ENCODE data around the gene MYL4.
"Not testable (repeated sequence)": the region's sequence is repeated elsewhere in the genome, so short reads cannot be mapped to it uniquely, and the experiment has no call there.

The MYL4 gene

DNA sequence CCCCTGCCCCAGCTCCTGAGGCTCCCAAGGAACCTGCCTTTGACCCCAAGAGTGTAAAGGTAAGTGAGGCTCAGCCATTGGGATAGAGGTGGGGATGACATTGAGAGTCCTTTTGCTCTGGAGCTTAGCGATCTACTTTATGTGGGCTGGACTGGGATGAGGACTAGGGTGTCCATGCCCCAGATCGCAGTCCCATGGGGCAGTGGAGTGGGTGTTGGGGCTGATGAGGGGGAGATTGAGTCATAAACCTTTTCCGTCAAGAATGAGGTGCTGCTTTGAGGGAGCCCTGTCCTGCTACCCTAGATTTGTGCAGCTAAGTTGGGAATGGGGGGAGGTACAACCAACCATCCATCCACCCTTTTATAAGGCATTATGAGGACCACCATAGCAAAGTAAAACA, 351 bp downstream of the MYL4 start:
- no peaks in the 10 kb centered on the region for H3K27me3 ChIP-seq (ENCODE audit: control insufficient read depth in 1 of 2, insufficient read depth in 2 of 2, low read length in 2 of 2)
- H3K9ac ChIP-seq (ENCODE audit: low read length in 2 of 2) = no peak overlapping the region
- peaks cover 15% of the 10 kb centered on the region for H3K4me1 ChIP-seq (ENCODE audit: control insufficient read depth, insufficient read depth, low read length)
- H3K27ac ChIP-seq (ENCODE audit: low read length) = no peak overlapping the region
- H3K36me3 ChIP-seq (ENCODE audit: control insufficient read depth in 2 of 2, insufficient read depth in 2 of 2, low read length in 2 of 2) = no peaks in the 10 kb centered on the region
- H3K4me3 ChIP-seq (ENCODE audit: low read length in 2 of 2) = no peak overlapping the region
- no peaks in the 10 kb centered on the region for H3K9me3 ChIP-seq (ENCODE audit: control insufficient read depth in 2 of 2, low read length in 2 of 2)

DNA sequence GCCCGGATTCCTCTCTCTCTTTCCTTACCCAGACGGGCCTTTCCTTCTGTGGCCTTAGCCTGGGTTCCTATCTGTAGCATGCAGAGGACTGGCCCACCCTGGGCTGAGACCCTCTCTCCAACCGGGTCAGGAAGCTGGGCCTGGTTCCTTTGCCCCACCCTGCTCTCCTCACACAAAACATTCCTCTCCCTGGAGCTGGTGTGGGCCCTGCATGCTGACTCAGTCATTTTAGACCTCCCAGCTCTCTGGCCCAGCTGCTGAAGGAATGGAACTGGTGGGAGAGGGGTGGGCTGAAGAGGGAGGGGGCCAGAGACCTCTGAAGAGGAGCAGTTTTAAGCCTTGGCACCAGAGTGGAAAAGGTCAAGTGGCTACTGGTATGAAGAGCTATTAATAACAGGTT, 957 bp downstream of the MYL4 start:
- Histone ChIP-seq H3K4me3 (ENCODE audit: low read length in 2 of 2) (no peak overlapping the region), H3K36me3 (ENCODE audit: control insufficient read depth in 2 of 2, insufficient read depth in 2 of 2, low read length in 2 of 2) (no peaks in the 10 kb centered on the region), H3K9me3 (ENCODE audit: control insufficient read depth in 2 of 2, low read length in 2 of 2) (no peaks in the 10 kb centered on the region), H3K27me3 (ENCODE audit: control insufficient read depth in 1 of 2, insufficient read depth in 2 of 2, low read length in 2 of 2) (no peaks in the 10 kb centered on the region), H3K4me1 (ENCODE audit: control insufficient read depth, insufficient read depth, low read length) (peaks cover 8% of the 10 kb centered on the region), H3K9ac (ENCODE audit: low read length in 2 of 2) (no peak overlapping the region), H3K27ac (ENCODE audit: low read length) (no peak overlapping the region)

DNA sequence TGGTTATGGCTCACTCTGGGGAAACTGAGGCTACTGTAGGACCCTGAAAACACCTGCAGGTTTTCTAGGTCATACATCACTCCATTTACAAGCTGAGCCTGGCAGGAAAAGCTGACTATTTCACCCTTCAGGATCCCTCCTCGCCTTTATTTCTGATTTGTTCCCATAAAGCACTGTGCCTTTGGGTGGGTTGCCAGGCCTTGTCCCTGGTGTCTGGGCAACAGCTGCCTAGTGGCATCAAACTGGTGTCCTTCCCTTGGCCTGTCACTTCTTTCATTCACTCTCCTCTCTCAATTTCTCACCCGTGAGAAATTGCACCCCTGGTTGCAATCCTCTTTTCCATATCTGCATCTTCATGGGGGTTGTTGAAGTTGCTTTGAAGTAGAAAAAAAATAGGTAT, 1.6 kb downstream of the MYL4 start:
- H3K27ac ChIP-seq (ENCODE audit: low read length) = no peak overlapping the region

DNA sequence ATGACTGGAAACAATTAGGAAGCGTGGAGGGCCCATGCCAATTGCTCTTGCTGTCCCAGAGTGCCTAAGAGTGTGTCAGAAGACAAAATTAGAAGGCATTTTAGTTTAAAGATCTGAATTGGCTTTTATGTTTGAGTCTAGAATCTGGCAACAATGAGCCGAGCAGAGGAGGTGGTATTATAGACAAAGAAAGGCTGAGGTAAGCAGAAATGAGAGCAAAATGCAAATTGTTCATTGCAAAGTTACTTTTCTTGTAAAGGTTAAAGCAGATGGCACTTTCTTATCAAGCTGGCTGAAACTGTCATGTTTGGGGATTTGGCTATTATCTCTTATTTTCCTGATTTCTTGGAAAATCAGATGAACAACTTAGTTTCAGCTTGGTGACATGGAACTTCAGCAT, 3.3 kb downstream of the MYL4 start:
- Histone ChIP-seq H3K27ac (ENCODE audit: low read length) (no peak overlapping the region), H3K9me3 (ENCODE audit: control insufficient read depth in 2 of 2, low read length in 2 of 2) (no peaks in the 10 kb centered on the region), H3K4me1 (ENCODE audit: control insufficient read depth, insufficient read depth, low read length) (no peaks in the 10 kb centered on the region), H3K4me3 (ENCODE audit: low read length in 2 of 2) (no peak overlapping the region), H3K36me3 (ENCODE audit: control insufficient read depth in 2 of 2, insufficient read depth in 2 of 2, low read length in 2 of 2) (no peaks in the 10 kb centered on the region), H3K9ac (ENCODE audit: low read length in 2 of 2) (no peak overlapping the region), H3K27me3 (ENCODE audit: control insufficient read depth in 1 of 2, insufficient read depth in 2 of 2, low read length in 2 of 2) (no peaks in the 10 kb centered on the region)

More for the DNA sequence above, 1.6 kb downstream of the MYL4 start:
- no peak overlapping the region for H3K9ac ChIP-seq (ENCODE audit: low read length in 2 of 2)
- no peaks in the 10 kb centered on the region for H3K9me3 ChIP-seq (ENCODE audit: control insufficient read depth in 2 of 2, low read length in 2 of 2)
- H3K36me3 ChIP-seq (ENCODE audit: control insufficient read depth in 2 of 2, insufficient read depth in 2 of 2, low read length in 2 of 2) = no peaks in the 10 kb centered on the region
- no peak overlapping the region for H3K4me3 ChIP-seq (ENCODE audit: low read length in 2 of 2)
- no peaks in the 10 kb centered on the region for H3K27me3 ChIP-seq (ENCODE audit: control insufficient read depth in 1 of 2, insufficient read depth in 2 of 2, low read length in 2 of 2)
- peaks cover 2% of the 10 kb centered on the region for H3K4me1 ChIP-seq (ENCODE audit: control insufficient read depth, insufficient read depth, low read length)

DNA sequence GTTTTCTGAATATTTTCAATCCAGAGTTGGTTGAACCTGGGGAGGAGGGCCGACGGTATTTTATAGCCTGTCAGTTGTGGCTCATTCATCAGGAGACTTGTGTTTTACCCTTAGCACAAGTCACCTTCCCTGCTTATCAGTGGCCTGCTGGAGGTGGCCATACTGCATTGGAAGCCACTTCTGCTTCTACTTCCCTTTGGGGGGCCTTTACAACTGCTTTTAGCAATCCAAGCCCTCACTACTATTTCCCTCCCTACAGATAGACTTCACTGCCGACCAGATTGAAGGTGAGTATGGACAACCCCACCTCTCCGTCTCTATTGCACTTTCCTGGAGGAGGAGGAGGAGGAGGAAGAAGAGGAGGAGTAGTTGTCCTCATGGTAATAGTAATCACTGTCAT, 4.4 kb downstream of the MYL4 start:
- Histone ChIP-seq H3K27ac (ENCODE audit: low read length) (no peak overlapping the region), H3K9me3 (ENCODE audit: control insufficient read depth in 2 of 2, low read length in 2 of 2) (no peaks in the 10 kb centered on the region)

DNA sequence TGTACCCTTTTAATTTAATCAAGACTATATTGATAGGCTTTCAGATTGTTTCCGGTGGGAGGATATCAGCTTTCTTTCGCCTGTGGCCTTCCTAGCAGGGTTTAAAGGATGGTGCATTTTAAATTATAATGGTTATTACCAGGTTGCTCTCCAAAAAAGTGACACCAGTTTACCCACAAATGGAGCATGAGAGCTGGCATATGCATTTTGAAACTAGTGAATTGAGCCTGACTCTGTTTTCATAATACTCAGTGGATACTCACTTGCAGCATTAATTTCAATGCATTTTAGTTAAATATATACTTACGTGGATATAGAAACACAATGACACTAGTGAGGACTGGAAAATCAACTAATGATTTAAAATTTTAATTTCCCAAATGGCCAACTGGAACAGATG, 5.8 kb downstream of the MYL4 start:
- Histone ChIP-seq H3K9ac (ENCODE audit: low read length in 2 of 2) (no peak overlapping the region), H3K36me3 (ENCODE audit: control insufficient read depth in 2 of 2, insufficient read depth in 2 of 2, low read length in 2 of 2) (no peaks in the 10 kb centered on the region), H3K4me3 (ENCODE audit: low read length in 2 of 2) (no peak overlapping the region), H3K9me3 (ENCODE audit: control insufficient read depth in 2 of 2, low read length in 2 of 2) (no peaks in the 10 kb centered on the region), H3K27ac (ENCODE audit: low read length) (no peak overlapping the region), H3K4me1 (ENCODE audit: control insufficient read depth, insufficient read depth, low read length) (no peaks in the 10 kb centered on the region), H3K27me3 (ENCODE audit: control insufficient read depth in 1 of 2, insufficient read depth in 2 of 2, low read length in 2 of 2) (no peaks in the 10 kb centered on the region)

More for the DNA sequence above, 4.4 kb downstream of the MYL4 start:
- no peaks in the 10 kb centered on the region for H3K36me3 ChIP-seq (ENCODE audit: control insufficient read depth in 2 of 2, insufficient read depth in 2 of 2, low read length in 2 of 2)
- H3K27me3 ChIP-seq (ENCODE audit: control insufficient read depth in 1 of 2, insufficient read depth in 2 of 2, low read length in 2 of 2) = no peaks in the 10 kb centered on the region
- no peak overlapping the region for H3K4me3 ChIP-seq (ENCODE audit: low read length in 2 of 2)
- H3K4me1 ChIP-seq (ENCODE audit: control insufficient read depth, insufficient read depth, low read length) = no peaks in the 10 kb centered on the region
- no peak overlapping the region for H3K9ac ChIP-seq (ENCODE audit: low read length in 2 of 2)

DNA sequence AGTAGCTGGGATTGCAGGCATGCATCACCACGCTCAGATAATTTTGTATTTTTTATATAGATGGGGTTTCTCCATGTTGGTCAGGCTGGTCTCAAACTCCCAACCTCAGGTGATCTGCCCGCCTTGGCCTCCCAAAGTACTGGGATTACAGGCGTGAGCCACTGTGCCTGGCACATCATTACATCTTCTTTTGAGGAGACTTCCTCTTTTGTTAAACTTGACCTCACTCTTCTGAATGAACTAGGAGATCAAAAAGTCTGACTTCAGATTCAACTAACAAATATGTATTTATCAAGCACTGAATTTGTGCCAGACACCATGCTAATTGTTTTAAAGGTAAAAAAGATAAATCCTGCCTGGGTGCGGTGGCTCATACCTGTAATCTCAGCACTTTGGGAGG, 7.7 kb downstream of the MYL4 start:
- H3K4me3 ChIP-seq (ENCODE audit: low read length in 2 of 2); H3K27ac ChIP-seq (ENCODE audit: low read length); H3K9me3 ChIP-seq (ENCODE audit: control insufficient read depth in 2 of 2, low read length in 2 of 2); H3K4me1 ChIP-seq (ENCODE audit: control insufficient read depth, insufficient read depth, low read length); H3K9ac ChIP-seq (ENCODE audit: low read length in 2 of 2); H3K36me3 ChIP-seq (ENCODE audit: control insufficient read depth in 2 of 2, insufficient read depth in 2 of 2, low read length in 2 of 2); H3K27me3 ChIP-seq (ENCODE audit: control insufficient read depth in 1 of 2, insufficient read depth in 2 of 2, low read length in 2 of 2): not testable (repeated sequence)

DNA sequence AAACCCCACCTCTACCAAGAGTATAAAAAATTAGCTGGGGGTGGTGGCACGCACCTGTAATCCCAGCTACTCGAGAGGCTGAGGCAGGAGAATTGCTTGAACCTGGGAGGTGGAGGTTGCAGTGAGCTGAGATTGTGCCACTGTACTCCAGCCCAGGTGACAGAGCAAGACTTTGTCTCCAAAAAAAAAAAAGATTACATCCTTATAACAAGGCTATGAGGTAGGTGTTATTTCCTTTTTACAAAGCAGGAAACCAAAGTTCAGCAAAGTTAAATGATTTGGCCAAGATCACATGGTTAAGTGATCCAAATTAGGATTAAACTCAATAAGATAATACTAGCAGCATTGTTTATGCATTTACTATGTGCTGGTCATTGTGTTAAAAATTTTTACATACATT, 8.1 kb downstream of the MYL4 start:
- not testable (repeated sequence) for H3K27me3 ChIP-seq (ENCODE audit: control insufficient read depth in 1 of 2, insufficient read depth in 2 of 2, low read length in 2 of 2); H3K9me3 ChIP-seq (ENCODE audit: control insufficient read depth in 2 of 2, low read length in 2 of 2); H3K9ac ChIP-seq (ENCODE audit: low read length in 2 of 2); H3K36me3 ChIP-seq (ENCODE audit: control insufficient read depth in 2 of 2, insufficient read depth in 2 of 2, low read length in 2 of 2); H3K4me3 ChIP-seq (ENCODE audit: low read length in 2 of 2); H3K27ac ChIP-seq (ENCODE audit: low read length); H3K4me1 ChIP-seq (ENCODE audit: control insufficient read depth, insufficient read depth, low read length)

DNA sequence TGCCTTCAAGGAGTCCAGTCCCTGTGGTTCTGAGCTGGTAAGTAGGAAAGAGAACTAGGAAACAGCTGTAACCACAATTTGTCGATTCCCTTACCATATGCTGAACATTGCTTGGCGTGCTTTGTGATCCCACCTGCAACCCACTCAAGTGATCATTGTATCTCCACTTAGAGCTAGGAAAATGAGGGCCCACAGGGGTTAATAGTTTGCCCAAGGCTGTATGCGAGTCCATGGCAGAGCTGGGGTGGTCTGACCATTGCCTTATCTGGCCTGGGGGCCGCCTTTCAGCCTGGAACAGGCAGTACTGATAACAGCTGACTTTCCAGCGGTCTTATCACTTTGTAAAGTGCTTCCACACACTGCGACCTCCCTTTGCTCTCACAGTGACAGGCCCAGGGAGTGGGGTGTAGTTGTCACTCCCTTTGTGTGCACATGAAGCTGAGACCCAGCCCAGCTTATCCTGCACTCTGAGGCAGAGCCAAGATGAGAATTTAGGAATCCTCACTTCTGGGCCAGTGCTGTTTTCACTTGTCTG, 9.8 kb downstream of the MYL4 start:
- no peaks in the 10 kb centered on the region for H3K27me3 ChIP-seq (ENCODE audit: control insufficient read depth in 1 of 2, insufficient read depth in 2 of 2, low read length in 2 of 2)
- no peaks in the 10 kb centered on the region for H3K4me1 ChIP-seq (ENCODE audit: control insufficient read depth, insufficient read depth, low read length)
- H3K9me3 ChIP-seq (ENCODE audit: control insufficient read depth in 2 of 2, low read length in 2 of 2) = no peaks in the 10 kb centered on the region
- H3K36me3 ChIP-seq (ENCODE audit: control insufficient read depth in 2 of 2, insufficient read depth in 2 of 2, low read length in 2 of 2) = no peaks in the 10 kb centered on the region
- H3K4me3 ChIP-seq (ENCODE audit: low read length in 2 of 2) = no peak overlapping the region
- H3K9ac ChIP-seq (ENCODE audit: low read length in 2 of 2) = no peak overlapping the region
- no peak overlapping the region for H3K27ac ChIP-seq (ENCODE audit: low read length)

DNA sequence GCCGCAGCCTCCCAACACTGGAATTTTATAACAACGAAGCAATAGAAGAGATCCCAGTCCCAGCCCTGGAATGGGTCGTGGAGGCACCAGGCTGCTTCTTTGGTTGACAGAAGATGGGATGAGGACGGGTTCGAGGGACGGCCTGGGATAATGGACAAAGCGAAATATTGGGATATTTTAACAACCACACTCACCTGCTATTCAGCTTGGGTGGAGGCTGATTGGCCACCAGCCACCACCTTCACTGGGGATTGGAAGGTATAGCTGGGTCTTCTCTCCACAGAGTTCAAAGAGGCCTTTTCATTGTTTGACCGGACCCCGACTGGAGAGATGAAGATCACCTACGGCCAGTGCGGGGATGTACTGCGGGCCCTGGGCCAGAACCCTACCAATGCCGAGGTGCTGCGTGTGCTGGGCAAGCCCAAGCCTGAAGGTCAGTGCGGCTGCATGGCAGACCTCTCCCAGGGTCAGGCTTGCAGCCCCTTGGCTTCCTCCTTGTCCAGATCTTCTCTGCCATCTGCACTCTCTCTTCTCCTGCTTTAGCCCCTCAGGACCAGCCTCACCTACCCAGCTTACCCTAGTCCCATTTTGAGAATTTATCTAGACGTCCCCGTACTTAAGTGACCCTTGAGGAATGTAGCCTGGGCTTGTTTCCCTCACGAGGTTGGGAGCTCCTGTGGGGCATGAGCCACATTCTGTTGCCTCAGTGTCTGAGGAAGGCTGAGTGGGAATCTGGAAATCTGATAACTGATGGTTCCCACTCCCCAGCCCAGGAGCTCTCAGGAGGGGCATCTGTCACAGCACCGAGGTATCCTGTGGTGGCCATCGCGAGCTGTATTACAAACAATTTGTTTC, 10.7 kb downstream of the MYL4 start:
- Histone ChIP-seq H3K4me1 (ENCODE audit: control insufficient read depth, insufficient read depth, low read length) (peaks cover 5% of the 10 kb centered on the region), H3K9ac (ENCODE audit: low read length in 2 of 2) (no peak overlapping the region), H3K9me3 (ENCODE audit: control insufficient read depth in 2 of 2, low read length in 2 of 2) (no peaks in the 10 kb centered on the region), H3K4me3 (ENCODE audit: low read length in 2 of 2) (no peak overlapping the region), H3K27me3 (ENCODE audit: control insufficient read depth in 1 of 2, insufficient read depth in 2 of 2, low read length in 2 of 2) (no peaks in the 10 kb centered on the region), H3K27ac (ENCODE audit: low read length) (no peak overlapping the region), H3K36me3 (ENCODE audit: control insufficient read depth in 2 of 2, insufficient read depth in 2 of 2, low read length in 2 of 2) (no peaks in the 10 kb centered on the region)

DNA sequence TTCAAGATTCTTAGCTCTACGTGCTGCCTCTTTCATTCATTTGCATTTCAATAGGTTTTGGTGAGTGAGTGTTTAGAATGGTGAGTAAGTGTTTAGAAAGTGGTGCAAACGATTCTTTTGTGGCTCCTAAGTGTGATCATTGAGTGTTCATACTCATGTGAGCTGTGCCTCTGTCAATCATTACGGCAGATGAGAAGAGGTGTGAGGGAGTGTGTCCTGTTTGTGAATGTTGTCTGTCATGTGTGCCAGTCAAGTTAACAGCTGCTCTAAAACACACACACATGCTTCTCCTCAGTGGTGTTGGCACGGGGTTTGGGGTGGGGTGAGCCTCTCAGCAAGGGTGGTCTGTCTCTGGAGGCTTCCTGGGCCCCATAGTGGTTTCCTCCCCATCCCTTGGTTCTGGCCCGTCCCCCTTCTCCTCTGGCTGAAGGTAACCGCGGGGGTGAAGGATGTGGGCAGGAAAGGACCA, 11.4 kb downstream of the MYL4 start:
- peaks cover 12% of the 10 kb centered on the region for H3K4me1 ChIP-seq (ENCODE audit: control insufficient read depth, insufficient read depth, low read length)
- no peaks in the 10 kb centered on the region for H3K36me3 ChIP-seq (ENCODE audit: control insufficient read depth in 2 of 2, insufficient read depth in 2 of 2, low read length in 2 of 2)
- no peak overlapping the region for H3K27ac ChIP-seq (ENCODE audit: low read length)
- H3K9ac ChIP-seq (ENCODE audit: low read length in 2 of 2) = no peak overlapping the region
- H3K9me3 ChIP-seq (ENCODE audit: control insufficient read depth in 2 of 2, low read length in 2 of 2) = no peaks in the 10 kb centered on the region
- H3K4me3 ChIP-seq (ENCODE audit: low read length in 2 of 2) = no peak overlapping the region
- no peaks in the 10 kb centered on the region for H3K27me3 ChIP-seq (ENCODE audit: control insufficient read depth in 1 of 2, insufficient read depth in 2 of 2, low read length in 2 of 2)
